Thoracic aorta (tissue), 2 donors: ENCODE data around the gene SETD2. TPM values are rescaled to one million over a fixed set of nuclear protein-coding genes. Genes with fewer than 3 reads are reported as not detected.

Experiments
- ATAC-seq: fragments of 150-250 bp; one replicate; pipeline ENCODE4 v1.8.0; 2017; ENCODE audit warnings: low read depth; ENCODE audit not compliant: insufficient number of reproducible peaks, low FRiP score
- DNase-seq: peaks from one replicate; pipeline ENCODE4 v3.0.0-alpha.2; 2020; ENCODE audit warnings: low spot score
- H3K27ac ChIP-seq, 2 donors: fragments of 200-600 bp; sonication (generic); 1 replicate in 1 of 2; 2 replicates in 1 of 2; pipeline ENCODE4 v1.5.1; 2016; ENCODE audit warnings: mild to moderate bottlenecking in 2 of 2, moderate library complexity in 2 of 2
- H3K27me3 ChIP-seq: fragments of 200-600 bp; sonication (generic); replicated peaks from 2 replicates; pipeline ENCODE4 v1.6.0; 2016; ENCODE audit warnings: mild to moderate bottlenecking; ENCODE audit not compliant: insufficient read depth
- H3K36me3 ChIP-seq: fragments of 200-600 bp; sonication (generic); one replicate; pipeline ENCODE4 v1.5.1; 2016
- H3K4me1 ChIP-seq, 2 donors: fragments of 200-600 bp; sonication (generic); 1 replicate in 1 of 2; 2 replicates in 1 of 2; pipeline versions ENCODE4 v1.5.1 to v1.6.0; 2016; ENCODE audit warnings: low read depth in 2 of 2, mild to moderate bottlenecking in 1 of 2; ENCODE audit not compliant: control insufficient read depth in 1 of 2
- H3K4me3 ChIP-seq: fragments of 200-600 bp; sonication (generic); 2 replicates; pipeline ENCODE4 v1.5.1; 2016; ENCODE audit warnings: mild to moderate bottlenecking
- H3K9me3 ChIP-seq: fragments of 200-600 bp; sonication (generic); 2 replicates; pipeline ENCODE4 v1.5.1; 2016
- CTCF ChIP-seq: fragments of 200-600 bp; sonication (generic); IDR thresholded peaks from one replicate; pipeline ENCODE4 v1.5.1; 2019; ENCODE audit warnings: antibody characterized with exemption
- total RNA-seq, 2 donors: library from RNA; depleted of rRNA; stranded (reverse); fragments of >200 nt; gene quantifications; one replicate each; pipeline versions ENCODE4 v1.1.0 to v1.2.3, GENCODE V29; 2016

Gene SETD2
- total RNA-seq, 2 donors from 2014 or later: 44.3 to 78.9 TPM

DNA sequence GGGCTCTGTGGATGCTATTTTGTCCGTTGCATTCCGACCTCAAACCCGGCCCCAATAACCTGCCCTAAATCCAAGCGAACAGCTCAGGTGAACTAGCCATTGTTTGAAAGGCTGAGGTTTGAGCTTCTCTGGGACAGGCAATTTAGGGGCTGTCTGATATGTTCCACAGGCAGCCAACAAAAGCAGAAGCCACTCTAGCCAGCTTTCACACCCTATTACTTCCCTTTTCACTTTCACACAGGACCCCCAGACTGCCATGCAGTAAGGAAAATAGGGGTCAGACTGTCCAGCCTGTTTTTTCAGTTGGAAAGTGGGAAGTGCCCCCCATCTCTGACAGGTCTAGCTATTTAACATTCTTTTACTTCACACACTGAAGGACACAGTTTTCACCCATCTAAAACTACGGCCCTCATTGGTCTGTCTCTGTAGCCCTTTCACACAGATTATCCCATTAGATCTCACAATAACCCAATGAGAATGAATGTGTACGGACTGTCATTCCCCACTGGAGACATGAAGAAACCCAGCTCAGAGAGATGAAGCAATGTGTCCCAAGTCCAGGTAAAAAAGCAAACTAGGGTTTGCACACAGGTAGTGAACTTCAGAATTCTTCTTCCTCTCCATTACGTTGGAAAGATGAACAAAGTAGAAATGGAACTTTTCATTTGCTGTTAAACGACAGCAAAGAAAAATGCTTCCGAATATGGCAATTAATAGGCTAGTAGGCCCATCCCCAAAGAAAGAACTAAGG lies 189.3 kb downstream of the SETD2 start:
- no peak for TF ChIP-seq CTCF
- DNase-seq (no peak), ATAC-seq (no peak)
- Histone ChIP-seq H3K36me3 (no peaks in the 10 kb centered on the region), H3K4me1 (peaks cover 44 to 72% of the 10 kb centered on the region in 2 donors), H3K4me3 (peak overlapping the region; percentile 99), H3K27me3 (no peaks in the 10 kb centered on the region), H3K9me3 (no peaks in the 10 kb centered on the region), H3K27ac (no peak overlapping the region)

DNA sequence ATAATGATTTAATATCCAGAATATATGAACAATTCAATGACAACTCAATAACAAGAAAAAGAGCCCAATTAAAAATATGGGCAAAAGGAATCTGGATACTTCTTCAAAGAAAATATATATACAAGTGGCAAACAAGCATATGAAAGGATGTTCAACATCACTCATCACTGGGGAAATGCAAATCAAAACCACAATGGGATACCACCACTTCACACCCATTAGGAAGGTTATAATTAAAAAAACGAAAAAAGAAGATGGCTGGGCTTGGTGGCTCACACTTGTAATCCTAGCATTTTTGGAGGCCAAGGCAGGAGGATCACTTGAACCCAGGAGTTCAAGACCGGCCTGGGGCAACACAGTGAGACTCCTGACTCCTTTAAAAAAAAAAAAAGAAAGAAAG lies 191.5 kb downstream of the SETD2 start:
- peaks cover 50 to 73% of the 10 kb centered on the region in 2 donors for H3K4me1 ChIP-seq
- H3K4me3 ChIP-seq: no peak overlapping the region
- ATAC-seq: no peak
- H3K9me3 ChIP-seq: no peaks in the 10 kb centered on the region
- H3K36me3 ChIP-seq: no peaks in the 10 kb centered on the region
- no peak overlapping the region for H3K27ac ChIP-seq
- DNase-seq: no peak
- no peaks in the 10 kb centered on the region for H3K27me3 ChIP-seq
- TF ChIP-seq CTCF: no peak

DNA sequence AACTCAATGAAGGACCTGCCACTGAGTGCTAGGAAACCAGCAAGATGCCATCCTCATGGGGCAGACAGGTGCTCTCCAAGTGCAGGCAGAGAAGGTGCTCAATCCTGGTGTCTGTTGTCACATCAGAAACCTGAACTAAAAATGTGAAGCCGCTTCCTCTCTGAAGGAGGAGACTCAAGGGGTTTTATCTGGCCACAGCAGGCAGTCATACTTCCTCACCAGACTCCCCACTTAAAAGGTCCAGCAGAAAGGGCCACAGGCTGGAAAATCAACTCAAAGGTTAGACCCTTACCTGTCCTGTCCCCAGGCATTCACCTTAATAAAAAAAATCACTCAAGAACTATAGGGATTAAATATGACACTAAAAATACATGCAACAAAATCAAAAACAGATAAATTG lies 192.2 kb downstream of the SETD2 start:
- no peak for TF ChIP-seq CTCF
- Histone ChIP-seq H3K4me1 (peaks cover 48 to 75% of the 10 kb centered on the region in 2 donors), H3K27ac (no peak overlapping the region), H3K9me3 (no peaks in the 10 kb centered on the region), H3K4me3 (no peak overlapping the region), H3K27me3 (no peaks in the 10 kb centered on the region), H3K36me3 (no peaks in the 10 kb centered on the region)
- ATAC-seq: no peak
- no peak for DNase-seq

DNA sequence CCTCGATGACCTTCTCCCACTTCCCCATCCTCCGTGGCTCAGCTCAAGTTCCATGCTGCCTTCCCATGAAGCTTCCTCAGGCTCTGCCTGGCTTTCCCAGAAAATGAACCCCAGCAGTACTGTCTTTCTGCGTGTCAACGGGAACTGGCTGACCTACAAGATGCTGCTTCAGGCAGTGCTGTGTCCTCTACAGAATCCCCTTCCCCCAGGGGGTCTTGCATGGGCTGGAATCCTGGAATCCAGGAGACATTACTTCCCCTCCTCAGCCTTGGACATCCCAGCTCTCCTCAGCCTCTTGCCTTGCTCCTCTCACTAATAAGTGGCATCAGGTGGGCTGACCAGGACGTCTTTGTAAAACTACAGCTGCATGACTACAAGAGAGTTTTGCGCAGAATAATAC lies 192.8 kb downstream of the SETD2 start:
- Histone ChIP-seq H3K27ac (no peak overlapping the region), H3K4me1 (peaks cover 48 to 80% of the 10 kb centered on the region in 2 donors), H3K27me3 (no peaks in the 10 kb centered on the region), H3K4me3 (no peak overlapping the region), H3K9me3 (no peaks in the 10 kb centered on the region), H3K36me3 (no peaks in the 10 kb centered on the region)
- ATAC-seq (no peak), DNase-seq (no peak)
- no peak for TF ChIP-seq CTCF

GRCh38 chr3:46970391-46971091 lies 193.4 kb downstream of the SETD2 start:
- ATAC-seq: no peak
- Histone ChIP-seq H3K27ac (no peak overlapping the region), H3K36me3 (peaks cover 3% of the 10 kb centered on the region), H3K9me3 (no peaks in the 10 kb centered on the region), H3K4me1 (peaks cover 46 to 79% of the 10 kb centered on the region in 2 donors), H3K27me3 (no peaks in the 10 kb centered on the region), H3K4me3 (no peak overlapping the region)
- no peak for DNase-seq
- TF ChIP-seq CTCF: no peak
